HEK293 (cell line): ENCODE results near the gene PRMT1.

ENCODE experiments used
- CTCF ChIA-PET: fragments of 350-600 bp; formaldehyde crosslinking; extraction: SDS; loops from one replicate; lab custom pipeline; 2021; ENCODE audit warnings: antibody characterized with exemption; lab: Yijun Ruan, JAX
- POLR2A ChIA-PET: fragments of 300-600 bp; formaldehyde crosslinking; extraction: SDS; loops from one replicate; lab custom pipeline; 2020; ENCODE audit warnings: antibody characterized with exemption, inconsistent platforms; lab: Yijun Ruan, JAX
- H3K27ac ChIP-seq: fragments of 200-500 bp; sonication (Bioruptor generic); 2 replicates; pipeline ENCODE4 v1.5.1; 2014; ENCODE audit warnings: low read depth, low read length, control low read depth, inconsistent platforms; ENCODE audit errors: extremely low read depth
- H3K36me3 ChIP-seq, 2 experiments: fragments of 200-500 bp in 1 of 2; sonication (Bioruptor generic) in 1 of 2; 1 replicate in 1 of 2; 2 replicates in 1 of 2; pipeline ENCODE4 v1.5.1; 2014 to 2017; ENCODE audit warnings: inconsistent platforms in 2 of 2, low read length in 2 of 2; ENCODE audit not compliant: control insufficient read depth in 2 of 2, insufficient read depth in 1 of 2
- H3K4me1 ChIP-seq: fragments of 200-500 bp; sonication (Bioruptor generic); 2 replicates; pipeline ENCODE4 v1.5.1; 2014; ENCODE audit warnings: mild to moderate bottlenecking, low read length, inconsistent platforms; ENCODE audit not compliant: control insufficient read depth, insufficient read depth
- H3K4me3 ChIP-seq: 2 replicates; pipeline ENCODE4 v1.5.1; 2011; ENCODE audit warnings: low read depth, mild to moderate bottlenecking, control low read depth, low read length, moderate library complexity
- H3K9me3 ChIP-seq: fragments of 200-500 bp; sonication (Bioruptor generic); 2 replicates; pipeline ENCODE4 v1.5.1; 2014; ENCODE audit warnings: low read depth, low read length, inconsistent platforms; ENCODE audit not compliant: control insufficient read depth, insufficient read depth
- GLI4 ChIP-seq: fragments of 450-650 bp; formaldehyde crosslinking; IDR thresholded peaks from 2 replicates; pipeline ENCODE4 v1.5.1; 2016; ENCODE audit warnings: missing biosample characterization, missing genetic modification characterization
- HOXA7 ChIP-seq: sonication (generic); formaldehyde crosslinking; IDR thresholded peaks from 2 replicates; pipeline ENCODE4 v1.8.1; 2022; ENCODE audit warnings: missing genetic modification reagents, borderline replicate concordance
- HOXC10 ChIP-seq: sonication (generic); formaldehyde crosslinking; IDR thresholded peaks from 2 replicates; pipeline ENCODE4 v1.8.1; 2023; ENCODE audit warnings: mild to moderate bottlenecking, missing genetic modification reagents
- KLF1 ChIP-seq: fragments of 450-650 bp; formaldehyde crosslinking; IDR thresholded peaks from 2 replicates; pipeline ENCODE4 v1.5.1; 2016; ENCODE audit warnings: missing biosample characterization, missing genetic modification characterization
- KLF16 ChIP-seq: fragments of 450-650 bp; formaldehyde crosslinking; IDR thresholded peaks from 2 replicates; pipeline ENCODE4 v1.5.1; 2017; ENCODE audit warnings: missing biosample characterization, missing genetic modification characterization
- KLF17 ChIP-seq: fragments of 450-650 bp; formaldehyde crosslinking; IDR thresholded peaks from 2 replicates; pipeline ENCODE4 v1.5.1; 2016; ENCODE audit warnings: missing biosample characterization, missing genetic modification characterization
- OSR2 ChIP-seq: fragments of 450-650 bp; formaldehyde crosslinking; IDR thresholded peaks from 2 replicates; pipeline ENCODE4 v1.5.1; 2016; ENCODE audit warnings: missing biosample characterization, missing genetic modification characterization
- REPIN1 ChIP-seq: fragments of 450-650 bp; formaldehyde crosslinking; IDR thresholded peaks from 2 replicates; pipeline ENCODE4 v1.5.1; 2017; ENCODE audit warnings: missing biosample characterization, missing genetic modification characterization, low read depth
- ZBTB20 ChIP-seq: fragments of 450-650 bp; formaldehyde crosslinking; IDR thresholded peaks from 2 replicates; pipeline ENCODE4 v1.5.1; 2016; ENCODE audit warnings: missing biosample characterization, missing genetic modification characterization
- ZBTB26 ChIP-seq: fragments of 450-650 bp; formaldehyde crosslinking; optimal IDR thresholded peaks from 2 replicates; pipeline ENCODE3; 2016; ENCODE audit warnings: missing biosample characterization, mild to moderate bottlenecking, missing genetic modification characterization
- ZBTB48 ChIP-seq: fragments of 450-650 bp; formaldehyde crosslinking; IDR thresholded peaks from 2 replicates; pipeline ENCODE4 v1.5.1; 2016; ENCODE audit warnings: missing biosample characterization, missing genetic modification characterization
- ZNF112 ChIP-seq: fragments of 450-650 bp; formaldehyde crosslinking; IDR thresholded peaks from 2 replicates; pipeline ENCODE4 v1.5.0; 2017; ENCODE audit warnings: missing biosample characterization, missing genetic modification characterization
- ZNF114 ChIP-seq: fragments of 450-650 bp; formaldehyde crosslinking; IDR thresholded peaks from 2 replicates; pipeline ENCODE4 v1.5.0; 2017; ENCODE audit warnings: missing biosample characterization, missing genetic modification characterization
- ZNF132 ChIP-seq: fragments of 450-650 bp; formaldehyde crosslinking; IDR thresholded peaks from 2 replicates; pipeline ENCODE4 v1.5.1; 2017; ENCODE audit warnings: missing biosample characterization, missing genetic modification characterization, borderline replicate concordance
- ZNF16 ChIP-seq: fragments of 450-650 bp; formaldehyde crosslinking; IDR thresholded peaks from 2 replicates; pipeline ENCODE4 v1.5.1; 2016; ENCODE audit warnings: low read depth, missing biosample characterization, missing genetic modification characterization
- ZNF174 ChIP-seq: fragments of 450-650 bp; formaldehyde crosslinking; IDR thresholded peaks from 2 replicates; pipeline ENCODE4 v1.5.0; 2017; ENCODE audit warnings: missing biosample characterization, mild to moderate bottlenecking, missing genetic modification characterization
- ZNF184 ChIP-seq: fragments of 450-650 bp; IDR thresholded peaks from 2 replicates; pipeline ENCODE4 v1.5.1; 2018; ENCODE audit warnings: missing biosample characterization, mild to moderate bottlenecking, missing genetic modification characterization
- ZNF24 ChIP-seq: fragments of 450-650 bp; formaldehyde crosslinking; IDR thresholded peaks from 2 replicates; pipeline ENCODE4 v1.5.1; 2016; ENCODE audit warnings: missing biosample characterization, missing genetic modification characterization
- ZNF26 ChIP-seq: fragments of 450-650 bp; formaldehyde crosslinking; IDR thresholded peaks from 2 replicates; pipeline ENCODE4 v1.5.1; 2016; ENCODE audit warnings: missing biosample characterization, missing genetic modification characterization
- ZNF324 ChIP-seq: fragments of 450-650 bp; formaldehyde crosslinking; IDR thresholded peaks from 2 replicates; pipeline ENCODE4 v1.5.1; 2016; ENCODE audit warnings: missing biosample characterization, missing genetic modification characterization
- ZNF354C ChIP-seq: fragments of 450-650 bp; formaldehyde crosslinking; IDR thresholded peaks from 2 replicates; pipeline ENCODE4 v1.5.1; 2016; ENCODE audit warnings: missing biosample characterization, missing genetic modification characterization, low read depth, borderline replicate concordance
- ZNF423 ChIP-seq: fragments of 450-650 bp; formaldehyde crosslinking; IDR thresholded peaks from 2 replicates; pipeline ENCODE4 v1.5.1; 2016; ENCODE audit warnings: missing biosample characterization, missing genetic modification characterization
- ZNF555 ChIP-seq: fragments of 450-650 bp; formaldehyde crosslinking; conservative IDR thresholded peaks from 2 replicates; pipeline ENCODE4 v1.5.1; 2017; ENCODE audit warnings: missing biosample characterization, mild to moderate bottlenecking, missing genetic modification characterization, inconsistent platforms
- ZNF571 ChIP-seq: fragments of 450-650 bp; formaldehyde crosslinking; IDR thresholded peaks from 2 replicates; pipeline ENCODE4 v1.5.0; 2017; ENCODE audit warnings: missing biosample characterization, missing genetic modification characterization
- ZNF621 ChIP-seq: fragments of 450-650 bp; formaldehyde crosslinking; IDR thresholded peaks from 2 replicates; pipeline ENCODE4 v1.5.1; 2017; ENCODE audit warnings: missing biosample characterization, missing genetic modification characterization
- ZNF624 ChIP-seq: fragments of 450-650 bp; formaldehyde crosslinking; IDR thresholded peaks from 2 replicates; pipeline ENCODE4 v1.5.1; 2017; ENCODE audit warnings: missing biosample characterization, missing genetic modification characterization
- ZNF776 ChIP-seq: fragments of 450-650 bp; formaldehyde crosslinking; IDR thresholded peaks from 2 replicates; pipeline ENCODE4 v1.5.0; 2017; ENCODE audit warnings: missing biosample characterization, missing genetic modification characterization, borderline replicate concordance
- ZSCAN18 ChIP-seq: fragments of 450-650 bp; formaldehyde crosslinking; IDR thresholded peaks from 2 replicates; pipeline ENCODE4 v1.5.1; 2016; ENCODE audit warnings: missing biosample characterization, missing genetic modification characterization

Gene PRMT1

GRCh38 chr19:49642492-49643035 lies 34.5 kb upstream of the PRMT1 start (continued):
- no peak for TF ChIP-seq REPIN1
- no peak for TF ChIP-seq ZNF24 (tag by site-specific recombination)
- TF ChIP-seq ZNF26 (tag by site-specific recombination): no peak
- TF ChIP-seq ZNF555: no peak
- TF ChIP-seq ZNF132: no peak
- no peak for TF ChIP-seq ZNF624 (tag by site-specific recombination)
- TF ChIP-seq ZBTB20 (tag by site-specific recombination): peak; percentile 66
- TF ChIP-seq ZNF184: no peak
- TF ChIP-seq HOXA7 (CRISPR knock-in tag): no peak
- no peak for TF ChIP-seq ZNF324
- no peak for TF ChIP-seq ZSCAN18 (tag by site-specific recombination)
- TF ChIP-seq ZNF621 (tag by site-specific recombination): no peak
- no peak for TF ChIP-seq ZNF776
- no peak for TF ChIP-seq KLF17 (tag by site-specific recombination)
- TF ChIP-seq OSR2: no peak
- TF ChIP-seq ZNF571 (tag by site-specific recombination): no peak
- no peak for TF ChIP-seq KLF16 (tag by site-specific recombination)

- CTCF ChIA-PET: interaction anchor here (0.6 to 6.5 kb wide), 6 partner anchors 11 to 1325 kb away, joined by 3 to 59 read pairs (median 4); partner anchors contain the start of gene PRR12
- POLR2A ChIA-PET: interaction anchor here (1.0 to 2.7 kb wide), 4 partner anchors 14 to 33 kb away, joined by 3 to 9 read pairs (median 4); no protein-coding TSS in a partner anchor
- H3K36me3 ChIP-seq: peaks cover 19 to 46% of the 10 kb centered on the region in 2 experiments
- no peaks in the 10 kb centered on the region for H3K9me3 ChIP-seq
- no peak for TF ChIP-seq ZNF16 (tag by site-specific recombination)
- TF ChIP-seq KLF1: peak; percentile 7; the same call in 1 of the 2 replicates
- no peak overlapping the region for H3K27ac ChIP-seq
- H3K4me3 ChIP-seq: no peak overlapping the region
- H3K4me1 ChIP-seq: peaks cover 22% of the 10 kb centered on the region
Measured at GRCh38 chr19:49643466-49643865, 33.6 kb upstream of the PRMT1 start.

GRCh38 chr19:49645592-49645991 lies 31.5 kb upstream of the PRMT1 start:
- no peaks in the 10 kb centered on the region for H3K9me3 ChIP-seq
- ChIA-PET POLR2A (interaction anchor here (0.6 to 1.4 kb wide), 4 partner anchors 10 to 124 kb away, joined by 3 to 11 read pairs (median 5); partner anchors contain the start of genes BCL2L12, IRF3 and PRMT1), CTCF (interaction anchor here (6.5 kb wide), 1 partner anchor 27 kb away, joined by 59 read pairs; no protein-coding TSS in a partner anchor)
- H3K27ac ChIP-seq: peak overlapping the region; percentile 7; the same call in 1 of the 2 replicates
- H3K4me1 ChIP-seq: peaks cover 14% of the 10 kb centered on the region
- H3K36me3 ChIP-seq: peaks cover 37 to 64% of the 10 kb centered on the region in 2 experiments
- TF ChIP-seq ZNF354C (tag by site-specific recombination) (no peak), HOXC10 (CRISPR knock-in tag) (no peak), ZNF174 (tag by site-specific recombination) (no peak), ZNF112 (tag by site-specific recombination) (no peak), ZBTB48 (no peak), ZBTB26 (tag by site-specific recombination) (no peak), ZNF423 (no peak), GLI4 (tag by site-specific recombination) (no peak), ZNF114 (tag by site-specific recombination) (no peak)
- no peak overlapping the region for H3K4me3 ChIP-seq
